Transverse colon (tissue), 4 donors: Measurements from ENCODE around the gene RAX. TPM values are rescaled to one million over a fixed set of nuclear protein-coding genes. Genes with fewer than 3 reads are reported as not detected.

Experiments used
- DNase-seq: peaks from one replicate; pipeline ENCODE4 v3.0.0-alpha.2; 2019
- H3K27ac ChIP-seq, 4 donors: fragments of 200-600 bp; sonication (generic); 2 replicates each; pipeline ENCODE4 v1.5.1; 2016 to 2018; ENCODE audit warnings: inconsistent platforms in 4 of 4
- H3K27me3 ChIP-seq: fragments of 200-600 bp; sonication (generic); 2 replicates; pipeline ENCODE4 v1.5.1; 2017; ENCODE audit warnings: inconsistent platforms
- H3K36me3 ChIP-seq, 4 donors: fragments of 200-600 bp; sonication (generic); 2 replicates each; pipeline ENCODE4 v1.5.1; 2017 to 2019; ENCODE audit warnings: inconsistent platforms in 4 of 4
- H3K4me1 ChIP-seq, 4 donors: fragments of 200-600 bp; sonication (generic); 2 replicates each; pipeline ENCODE4 v1.5.1; 2017 to 2020; ENCODE audit warnings: inconsistent platforms in 4 of 4
- H3K4me3 ChIP-seq, 4 donors: fragments of 200-600 bp; sonication (generic); 1 replicate in 1 of 4; 2 replicates in 3 of 4; pipeline versions ENCODE4 v1.5.1 to v1.6.1; 2017 to 2019; ENCODE audit warnings: inconsistent platforms in 4 of 4
- H3K9me3 ChIP-seq, 2 donors: fragments of 200-600 bp; sonication (generic); 2 replicates each; pipeline ENCODE4 v1.5.1; 2017 to 2019; ENCODE audit warnings: inconsistent platforms in 2 of 2
- CTCF ChIP-seq, 5 experiments: fragments of 200-600 bp in 3 of 5; fragments of 450-650 bp in 2 of 5; sonication (generic) in 3 of 5; IDR thresholded peaks; 1 replicate in 2 of 5; 2 replicates in 3 of 5; pipeline ENCODE4 v1.5.1; 2016 to 2017; ENCODE audit warnings: antibody characterized with exemption in 5 of 5, inconsistent platforms in 3 of 5, mild to moderate bottlenecking in 2 of 5, moderate library complexity in 1 of 5
- EP300 ChIP-seq: sonication (generic); formaldehyde crosslinking; IDR thresholded peaks from one replicate; pipeline ENCODE4 v1.6.1; 2017; ENCODE audit warnings: antibody characterized with exemption, low read depth
- POLR2A ChIP-seq: fragments of 450-650 bp; IDR thresholded peaks from one replicate; pipeline ENCODE4 v1.6.1; 2016; ENCODE audit warnings: antibody characterized with exemption, mild to moderate bottlenecking, moderate library complexity
- POLR2AphosphoS5 ChIP-seq, 3 donors: sonication (generic); formaldehyde crosslinking; IDR thresholded peaks; one replicate each; pipeline ENCODE4 v1.6.1; 2016; ENCODE audit warnings: antibody characterized with exemption in 3 of 3
- WGBS, 2 donors: methylation state at CpG; one replicate each; pipeline ENCODE4 v1.1.5; 2018; ENCODE audit warnings: low coverage in 1 of 2; 5-methylcytosine and 5-hydroxymethylcytosine counted together
- in situ Hi-C, 4 donors: fragments of 200-750 bp; cut with MboI; loops; one replicate each; pipeline versions ENCODE4 v1.15.0 to v1.15.1; 2017; ENCODE audit warnings: low sequenced_read_pairs in 3 of 4, low pct_ligation_motif_present in 1 of 4, low pct_unique_long_range_greater_than_20kb in 1 of 4
- intact Hi-C: fragments of 100-400 bp; cut with DNase I; formaldehyde crosslinking; loops from one replicate; pipeline ENCODE4 v1.15.1; 2023; ENCODE audit warnings: low total_unique reads
- total RNA-seq, 4 donors: library from RNA; depleted of rRNA; stranded (reverse); fragments of >200 nt; gene quantifications; one replicate each; pipeline ENCODE4 v1.1.0, GENCODE V29; 2016

Gene RAX
- total RNA-seq, 4 donors from 2014 or later = not detected

DNA sequence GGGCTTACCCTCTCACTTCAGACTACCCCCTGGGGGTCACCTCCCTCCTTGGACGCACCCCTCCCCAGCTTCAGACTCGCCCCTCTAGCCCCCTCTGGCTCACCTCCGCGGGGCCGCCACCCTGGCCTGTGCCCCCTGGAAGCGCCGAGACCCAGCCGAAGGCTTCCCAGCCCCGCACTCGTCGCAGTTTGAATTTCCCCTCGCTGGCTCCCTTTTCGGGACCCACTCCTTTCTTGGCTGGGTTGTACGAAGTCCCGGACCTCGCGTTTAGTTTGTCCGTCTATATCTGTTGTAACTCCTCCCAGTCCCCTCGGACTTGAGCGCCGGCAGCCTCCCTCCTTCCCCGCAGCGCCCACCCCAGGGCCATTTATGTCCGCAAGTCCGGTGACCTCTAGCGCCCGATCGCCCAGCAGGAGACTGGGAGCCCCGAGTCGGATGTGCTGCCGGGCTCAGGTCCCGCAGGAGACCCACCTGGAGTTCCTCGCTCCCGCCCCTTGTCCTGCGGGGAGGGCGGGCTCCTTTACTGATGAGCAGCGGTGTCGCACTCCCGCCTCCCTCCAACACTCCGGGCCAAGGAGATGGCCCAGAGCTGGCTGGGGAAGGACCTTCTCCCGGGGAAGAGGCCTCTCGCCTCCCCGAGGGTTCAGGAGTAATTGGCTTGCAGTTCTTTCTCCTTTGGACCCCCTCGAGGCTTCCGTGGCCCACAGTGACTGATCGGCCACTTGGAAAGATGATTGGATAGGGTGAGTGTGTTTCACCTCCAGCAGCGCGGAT, 692 bp upstream of the RAX start:
- TF ChIP-seq POLR2AphosphoS5 (IDR thresholded peaks at IDR 0.05) (no peak), CTCF (IDR thresholded peaks at IDR 0.05) (no peak), EP300 (no peak), POLR2A (no peak)
- in situ Hi-C loops (no loop called here), intact Hi-C loops (no loop called here)
- Histone ChIP-seq H3K9me3 (no peaks in the 10 kb centered on the region), H3K27ac (no peak overlapping the region), H3K27me3 (peaks cover 98% of the 10 kb centered on the region), H3K4me1 (peaks cover 7 to 20% (median 11%) of the 10 kb centered on the region in 4 donors), H3K36me3 (no peaks in the 10 kb centered on the region), H3K4me3 (peak overlapping the region in 1 of 4 donors; percentile 40)
- no peak for DNase-seq
- WGBS, 2 donors = 15% methylated on average over 43 of the region's 48 CpGs; no CpG with 5 or more reads in 1 of the 2 donors

- H3K4me3 ChIP-seq = peak overlapping the region in 1 of 4 donors; percentile 40
- H3K27ac ChIP-seq = no peak overlapping the region
- no peak for TF ChIP-seq POLR2AphosphoS5 (IDR thresholded peaks at IDR 0.05)
- TF ChIP-seq CTCF (IDR thresholded peaks at IDR 0.05) = no peak
- TF ChIP-seq EP300 = no peak
- no peak for TF ChIP-seq POLR2A
- intact Hi-C loops (no loop called here), in situ Hi-C loops (no loop called here)
- no peaks in the 10 kb centered on the region for H3K9me3 ChIP-seq
- H3K27me3 ChIP-seq = peaks cover 99% of the 10 kb centered on the region
- no peaks in the 10 kb centered on the region for H3K36me3 ChIP-seq
- WGBS, 2 donors = 17 to 20% methylated on average over 1 to 26 of the region's 52 CpGs
- DNase-seq = no peak
- peaks cover 7 to 28% (median 19%) of the 10 kb centered on the region in 4 donors for H3K4me1 ChIP-seq
These were observed 899 bp downstream of the RAX start for GRCh38 chr18:59272221-59272888.

GRCh38 chr18:59271606-59272220, 1.5 kb downstream of the RAX start:
- Histone ChIP-seq H3K4me3 (no peak overlapping the region), H3K9me3 (no peaks in the 10 kb centered on the region), H3K27ac (no peak overlapping the region), H3K4me1 (peaks cover 7 to 28% (median 19%) of the 10 kb centered on the region in 4 donors), H3K27me3 (peaks cover 100% of the 10 kb centered on the region), H3K36me3 (no peaks in the 10 kb centered on the region)
- TF ChIP-seq POLR2A (no peak), EP300 (no peak), CTCF (IDR thresholded peaks at IDR 0.05) (no peak), POLR2AphosphoS5 (IDR thresholded peaks at IDR 0.05) (no peak)
- intact Hi-C loops = no loop called here
- DNase-seq = no peak
- 28 to 38% methylated on average over 5 to 14 of the region's 14 CpGs for WGBS, 2 donors
- in situ Hi-C loops = no loop called here

DNA sequence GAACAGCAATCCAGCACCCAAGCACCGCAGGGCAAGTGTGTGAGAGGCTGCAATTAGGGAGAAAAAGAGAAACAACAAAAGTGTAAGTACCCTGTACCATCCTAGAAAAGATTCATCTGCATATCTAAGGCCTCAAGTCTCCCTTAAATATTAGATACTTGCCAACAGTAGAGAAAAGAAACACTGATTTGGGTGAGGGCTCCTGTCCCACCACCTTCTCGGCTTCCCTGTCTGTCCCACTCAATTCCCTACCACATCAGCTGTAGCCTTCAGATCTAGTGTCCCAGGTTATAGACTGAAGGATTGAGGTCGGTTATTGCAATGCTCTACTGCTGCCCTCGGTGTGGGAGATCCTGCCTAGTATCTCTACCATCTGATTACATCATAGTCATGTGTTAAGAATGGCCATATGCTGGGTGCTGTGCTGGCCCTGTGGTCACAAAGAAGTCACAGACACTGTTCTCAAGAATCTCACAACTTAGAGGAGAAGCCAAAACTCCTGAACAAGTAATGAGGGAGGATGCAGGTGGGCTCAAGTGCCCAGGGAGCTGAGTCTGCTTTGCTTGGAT, 2.5 kb downstream of the RAX start:
- no peaks in the 10 kb centered on the region for H3K36me3 ChIP-seq
- H3K27me3 ChIP-seq = peaks cover 100% of the 10 kb centered on the region
- no peak for TF ChIP-seq POLR2A
- TF ChIP-seq EP300 = no peak
- no peak overlapping the region for H3K27ac ChIP-seq
- H3K4me1 ChIP-seq = peaks cover 7 to 29% (median 19%) of the 10 kb centered on the region in 4 donors
- no peak for DNase-seq
- intact Hi-C loops = no loop called here
- in situ Hi-C loops = no loop called here
- no peak overlapping the region for H3K4me3 ChIP-seq
- H3K9me3 ChIP-seq = no peaks in the 10 kb centered on the region
- 0 to 31% methylated on average over 1 to 4 of the region's 4 CpGs for WGBS, 2 donors
